GM23248 (cell line): ENCODE measurements around the gene RAB40B. TPM values are rescaled to one million over a fixed set of nuclear protein-coding genes. Genes with fewer than 3 reads are reported as not detected.

Experiments used
- DNase-seq: peaks from one replicate; pipeline ENCODE4 v3.0.0-alpha.2; 2015
- H2AFZ ChIP-seq: fragments of 200-600 bp; sonication (generic); 2 replicates; pipeline ENCODE4 v1.6.1; 2016; ENCODE audit warnings: antibody characterized with exemption
- H3F3A ChIP-seq: fragments of 200-600 bp; sonication (generic); 2 replicates; pipeline ENCODE4 v1.6.1; 2016; ENCODE audit warnings: mild to moderate bottlenecking, antibody characterized with exemption, mixed run types; ENCODE audit not compliant: insufficient read depth
- H3K27ac ChIP-seq: fragments of 200-600 bp; sonication (generic); 2 replicates; pipeline ENCODE4 v1.5.1; 2016; ENCODE audit warnings: mild to moderate bottlenecking
- H3K27me3 ChIP-seq: fragments of 200-600 bp; sonication (generic); replicated peaks from 2 replicates; pipeline ENCODE4 v1.6.1; 2016; ENCODE audit warnings: mild to moderate bottlenecking; ENCODE audit not compliant: insufficient read depth
- H3K36me3 ChIP-seq: fragments of 200-600 bp; sonication (generic); 2 replicates; pipeline ENCODE4 v1.6.1; 2016; ENCODE audit warnings: low read depth, mild to moderate bottlenecking
- H3K4me1 ChIP-seq: fragments of 200-600 bp; sonication (generic); 2 replicates; pipeline ENCODE4 v1.6.1; 2016; ENCODE audit warnings: mild to moderate bottlenecking; ENCODE audit not compliant: insufficient read depth
- H3K4me2 ChIP-seq: fragments of 200-600 bp; sonication (generic); one replicate; pipeline ENCODE4 v1.6.1; 2016; ENCODE audit warnings: mild to moderate bottlenecking; ENCODE audit not compliant: unreplicated experiment
- H3K4me3 ChIP-seq: fragments of 200-600 bp; sonication (generic); 2 replicates; pipeline ENCODE4 v1.5.1; 2016; ENCODE audit warnings: mild to moderate bottlenecking
- H3K79me2 ChIP-seq: fragments of 200-600 bp; sonication (generic); 2 replicates; pipeline ENCODE4 v1.6.1; 2016; ENCODE audit warnings: mild to moderate bottlenecking; ENCODE audit not compliant: insufficient read depth
- H3K9ac ChIP-seq: fragments of 200-600 bp; sonication (generic); 2 replicates; pipeline ENCODE4 v1.6.1; 2016; ENCODE audit warnings: mild to moderate bottlenecking
- H3K9me2 ChIP-seq: fragments of 200-600 bp; sonication (generic); 2 replicates; pipeline ENCODE4 v1.6.1; 2016; ENCODE audit warnings: mixed run types, mild to moderate bottlenecking, moderate library complexity; ENCODE audit not compliant: insufficient read depth
- H3K9me3 ChIP-seq: fragments of 200-600 bp; sonication (generic); one replicate; pipeline ENCODE4 v1.6.1; 2017; ENCODE audit warnings: low read depth
- H4K20me1 ChIP-seq: fragments of 200-600 bp; sonication (generic); 2 replicates; pipeline ENCODE4 v1.6.0; 2016; ENCODE audit not compliant: insufficient read depth
- EZH2 ChIP-seq: fragments of 200-600 bp; sonication (generic); IDR thresholded peaks from 2 replicates; pipeline ENCODE4 v1.6.1; 2018; ENCODE audit warnings: antibody characterized with exemption, mild to moderate bottlenecking; ENCODE audit not compliant: insufficient read depth, poor library complexity, severe bottlenecking
- EZH2phosphoT487 ChIP-seq: fragments of 200-600 bp; sonication (generic); IDR thresholded peaks from 2 replicates; pipeline ENCODE4 v1.6.1; 2018; ENCODE audit warnings: antibody characterized with exemption, moderate library complexity, mild to moderate bottlenecking, low read depth; ENCODE audit not compliant: insufficient read depth
- WGBS, 2 experiments: methylation state at CpG; one replicate each; pipeline ENCODE4 v1.1.6; 2015 to 2017; ENCODE audit warnings: low lambda C conversion rate in 2 of 2, low coverage in 1 of 2; ENCODE audit errors: missing lambda C conversion rate in 2 of 2; 5-methylcytosine and 5-hydroxymethylcytosine counted together
- in situ Hi-C: fragments of 300-500 bp; cut with MboI; formaldehyde crosslinking; loops from 2 replicates; pipeline ENCODE4 v1.15.0; 2020
- polyA plus RNA-seq: library from polyadenylated mRNA; unstranded; fragments of >200 nt; fragmentation: Nextera tagmentation; extraction: Ambion mirVana; gene quantifications from 2 replicates; pipeline ENCODE4 v1.2.1, GENCODE V29; 2016
- total RNA-seq: library from RNA; depleted of rRNA; stranded (reverse); fragments of >200 nt; shearing (Covaris generic); gene quantifications from 2 replicates; pipeline ENCODE4 v1.2.3, GENCODE V29; 2014

RAB40B gene
- total and polyA plus RNA-seq, 2 experiments from 2014 or later: 23.7 to 23.8 TPM

GRCh38 chr17:82694647-82695046 lies 3.9 kb downstream of the RAB40B start:
- no peaks in the 10 kb centered on the region for H4K20me1 ChIP-seq
- H3K27me3 ChIP-seq: no peaks in the 10 kb centered on the region
- TF ChIP-seq EZH2 (no peak), EZH2phosphoT487 (no peak)
- no peaks in the 10 kb centered on the region for H3F3A ChIP-seq
- WGBS, 2 experiments: 71 to 75% methylated on average over 2 of the region's 2 CpGs
- in situ Hi-C loops: no loop called here
- no peak overlapping the region for H3K9ac ChIP-seq
- H3K4me3 ChIP-seq: no peak overlapping the region
- H3K9me2 ChIP-seq: no peaks in the 10 kb centered on the region
- DNase-seq: no peak
- H3K79me2 ChIP-seq: peaks cover 20% of the 10 kb centered on the region; the same call in 1 of the 2 replicates
- H3K9me3 ChIP-seq: no peaks in the 10 kb centered on the region
- H3K36me3 ChIP-seq: no peaks in the 10 kb centered on the region
- no peak overlapping the region for H3K4me2 ChIP-seq
- H3K4me1 ChIP-seq: no peaks in the 10 kb centered on the region
- H3K27ac ChIP-seq: no peak overlapping the region
- no peak overlapping the region for H2AFZ ChIP-seq

GRCh38 chr17:82693168-82693867 lies 5.2 kb downstream of the RAB40B start:
- H3K27ac ChIP-seq: no peak overlapping the region
- no peak for DNase-seq
- TF ChIP-seq EZH2 (no peak), EZH2phosphoT487 (no peak)
- no peak overlapping the region for H3K9ac ChIP-seq
- peaks cover 20% of the 10 kb centered on the region; the same call in 1 of the 2 replicates for H3K79me2 ChIP-seq
- in situ Hi-C loops: no loop called here
- H3K36me3 ChIP-seq: no peaks in the 10 kb centered on the region
- H3K4me3 ChIP-seq: no peak overlapping the region
- H2AFZ ChIP-seq: no peak overlapping the region
- H3K9me2 ChIP-seq: no peaks in the 10 kb centered on the region
- no peak overlapping the region for H3K4me2 ChIP-seq
- no peaks in the 10 kb centered on the region for H3K9me3 ChIP-seq
- 85% methylated on average over 22 of the region's 22 CpGs for WGBS, 2 experiments
- no peaks in the 10 kb centered on the region for H4K20me1 ChIP-seq
- H3K4me1 ChIP-seq: no peaks in the 10 kb centered on the region
- H3F3A ChIP-seq: no peaks in the 10 kb centered on the region
- no peaks in the 10 kb centered on the region for H3K27me3 ChIP-seq

- no peak overlapping the region for H2AFZ ChIP-seq
- 85 to 90% methylated on average over 14 to 16 of the region's 16 CpGs for WGBS, 2 experiments
- in situ Hi-C loops: no loop called here
- no peaks in the 10 kb centered on the region for H4K20me1 ChIP-seq
- H3K9me3 ChIP-seq: no peaks in the 10 kb centered on the region
- H3K27me3 ChIP-seq: no peaks in the 10 kb centered on the region
- peaks cover 20% of the 10 kb centered on the region; the same call in 1 of the 2 replicates for H3K79me2 ChIP-seq
- DNase-seq: no peak
- H3K36me3 ChIP-seq: no peaks in the 10 kb centered on the region
- H3F3A ChIP-seq: no peaks in the 10 kb centered on the region
- no peaks in the 10 kb centered on the region for H3K9me2 ChIP-seq
- TF ChIP-seq EZH2phosphoT487 (no peak), EZH2 (no peak)
- no peak overlapping the region for H3K4me2 ChIP-seq
- no peak overlapping the region for H3K9ac ChIP-seq
- no peak overlapping the region for H3K4me3 ChIP-seq
- H3K4me1 ChIP-seq: no peaks in the 10 kb centered on the region
- H3K27ac ChIP-seq: no peak overlapping the region
These were observed 6.2 kb downstream of the RAB40B start for GRCh38 chr17:82692268-82692667.

- WGBS, 2 experiments: 87 to 91% methylated on average over 11 to 13 of the region's 17 CpGs
- TF ChIP-seq EZH2 (no peak), EZH2phosphoT487 (no peak)
- Histone ChIP-seq H3K36me3 (no peaks in the 10 kb centered on the region), H3K4me3 (no peak overlapping the region), H3K9ac (no peak overlapping the region), H3K27ac (no peak overlapping the region), H4K20me1 (no peaks in the 10 kb centered on the region), H3F3A (no peaks in the 10 kb centered on the region), H3K79me2 (peaks cover 20% of the 10 kb centered on the region; the same call in 1 of the 2 replicates), H3K9me3 (no peaks in the 10 kb centered on the region), H2AFZ (no peak overlapping the region), H3K4me1 (no peaks in the 10 kb centered on the region), H3K27me3 (no peaks in the 10 kb centered on the region), H3K4me2 (no peak overlapping the region), H3K9me2 (no peaks in the 10 kb centered on the region)
- DNase-seq: no peak
- in situ Hi-C loops: no loop called here
These were observed 6.8 kb downstream of the RAB40B start for GRCh38 chr17:82691714-82692113.
